Stimulated activated CD8-positive, alpha-beta memory T cell treated with anti-CD3 and anti-CD28 coated beads, Interleukin-4, amount 100 ng/mL, for 4 hours (primary cell): Measurements from ENCODE around the gene MXI1.
"Not testable (repeated sequence)": the region's sequence is repeated elsewhere in the genome, so short reads cannot be mapped to it uniquely, and the experiment has no call there.

Experiments used
- DNase-seq, 2 donors: peaks; one replicate each; pipeline ENCODE4 v3.0.0-alpha.2; 2020; ENCODE audit warnings: low read depth in 2 of 2, low spot score in 1 of 2

The MXI1 gene

DNA sequence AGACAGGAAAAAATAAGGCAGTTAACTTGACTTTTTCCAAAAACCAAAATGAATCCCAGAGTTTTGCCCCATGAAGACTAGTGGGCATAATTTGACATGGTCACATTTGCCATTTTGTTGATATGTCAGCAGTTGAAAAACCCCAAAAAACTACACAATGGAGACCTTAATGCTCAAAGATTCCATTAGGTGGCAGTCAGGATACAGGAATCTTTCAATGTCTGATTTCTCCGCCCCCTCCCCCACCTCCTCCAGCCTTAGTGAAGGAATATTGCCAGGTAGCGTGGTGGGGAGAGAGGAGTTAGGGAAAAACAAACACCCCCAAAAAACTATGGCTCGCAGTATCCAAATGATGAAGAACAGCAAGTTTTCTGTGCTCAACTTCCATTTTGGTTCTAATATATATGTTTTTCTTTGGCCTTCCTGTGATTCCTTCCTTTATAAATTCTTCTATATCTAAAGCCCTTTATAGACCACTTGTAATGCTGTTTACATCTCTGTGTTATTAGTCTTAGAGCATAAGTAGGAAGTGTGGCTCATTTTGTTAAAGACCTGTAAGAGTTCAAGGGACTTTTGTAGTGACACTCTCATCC is 104.0 kb downstream of the MXI1 start:
- no peak for DNase-seq

GRCh38 chr10:110312206-110312605 is 104.8 kb downstream of the MXI1 start:
- DNase-seq, result no peak

DNA sequence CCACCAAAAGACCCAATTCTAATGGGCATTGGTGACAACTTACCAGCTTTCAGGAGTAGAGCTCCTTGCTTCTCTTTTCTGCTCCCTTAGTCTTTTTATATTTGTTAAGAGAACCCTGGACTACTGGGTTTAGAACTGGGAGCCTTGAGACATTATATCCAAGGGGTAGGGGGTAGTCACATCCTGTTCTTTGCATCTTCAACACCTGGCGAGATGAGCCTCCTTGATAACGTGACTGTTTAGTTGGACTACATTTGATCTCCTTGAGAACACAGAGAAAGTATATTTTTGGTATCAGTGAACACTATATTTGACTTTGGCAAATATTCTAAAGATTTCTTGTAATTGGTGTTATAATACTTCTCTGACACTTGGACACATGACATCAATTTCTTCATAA is 106.3 kb downstream of the MXI1 start:
- DNase-seq, result no peak

DNA sequence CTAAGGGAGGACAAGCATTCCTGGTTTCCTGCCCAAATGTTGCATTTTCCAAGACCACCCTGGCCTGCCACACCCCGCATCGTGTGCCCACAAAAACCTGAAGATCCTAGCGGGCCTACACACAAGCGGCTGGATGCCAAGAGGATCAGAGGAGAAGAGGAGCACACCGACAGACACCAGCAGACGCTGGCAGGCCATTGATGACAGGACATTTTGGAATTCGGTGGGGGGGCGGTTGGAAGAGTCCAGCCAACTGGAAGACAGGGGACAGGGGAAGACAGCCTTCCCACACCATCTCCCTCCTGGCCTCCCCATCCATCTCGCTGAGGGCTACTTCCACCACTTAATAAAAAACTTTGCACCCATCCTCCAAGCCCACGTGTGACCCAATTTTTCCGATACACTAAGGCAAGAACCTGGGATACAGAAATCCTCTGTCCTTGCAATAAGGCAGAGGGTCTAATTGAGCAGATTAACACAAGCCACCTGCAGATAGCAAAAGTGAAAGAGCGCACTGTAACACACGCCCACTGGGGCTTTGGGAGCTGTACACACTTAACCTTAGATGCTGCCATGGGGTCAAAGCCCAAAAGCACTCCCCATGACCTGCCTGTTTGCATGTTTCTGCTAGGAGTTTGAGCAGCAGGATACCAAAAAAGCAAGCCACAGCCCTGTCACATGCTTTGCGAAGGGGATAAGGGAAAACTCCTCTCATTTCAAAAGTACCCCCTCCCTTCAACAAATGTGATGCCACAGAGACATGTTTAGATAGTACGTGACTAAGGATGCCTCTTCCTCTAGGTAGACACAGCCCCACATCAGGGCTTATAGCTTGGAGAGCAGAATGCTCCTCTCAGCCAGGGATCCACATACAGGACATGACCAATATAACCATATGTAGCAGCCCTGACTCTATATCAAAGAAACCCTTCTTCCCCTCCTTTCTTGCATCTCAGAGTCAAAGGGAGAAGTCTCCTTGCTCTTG is 110.8 kb downstream of the MXI1 start:
- no peak for DNase-seq

DNA sequence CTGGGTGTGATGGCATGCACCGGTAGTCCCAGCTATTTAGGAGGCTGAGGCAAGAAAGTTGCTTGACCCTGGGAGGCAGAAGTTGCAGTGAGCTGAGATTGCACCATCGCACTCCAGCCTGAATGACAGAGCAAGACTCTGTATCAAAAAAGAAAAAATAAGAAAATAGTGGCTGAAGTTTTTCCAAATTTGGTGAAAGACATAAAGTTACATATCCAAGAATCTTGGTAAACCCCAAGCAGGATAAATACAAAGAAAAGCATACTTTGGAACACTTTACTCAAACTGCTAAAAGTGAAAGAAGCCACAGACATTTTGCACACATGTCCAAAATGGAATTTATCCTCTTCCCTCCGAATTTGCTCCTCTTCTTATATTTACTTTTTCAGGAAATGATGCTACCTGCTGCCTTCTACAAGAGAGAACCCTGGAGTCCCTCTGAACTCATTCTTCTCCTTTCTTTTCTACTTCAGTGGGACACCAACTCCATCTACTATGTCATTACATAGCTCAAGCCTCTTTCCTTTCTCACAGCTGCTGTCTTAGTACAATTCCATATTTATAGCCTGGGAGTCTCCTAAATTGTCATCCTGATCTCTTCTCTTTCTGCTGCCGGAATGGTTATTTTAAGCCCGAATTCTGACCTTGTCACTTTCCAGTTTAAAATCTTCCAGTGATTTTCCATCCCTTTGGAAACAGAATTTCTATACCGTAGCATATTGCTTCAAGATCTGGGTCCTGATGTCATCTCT is 114.6 kb downstream of the MXI1 start:
- DNase-seq, result no peak

- no peak for DNase-seq
These were observed 116.1 kb downstream of the MXI1 start for GRCh38 chr10:110323503-110323902.

GRCh38 chr10:110324201-110324804 is 116.9 kb downstream of the MXI1 start:
- no peak for DNase-seq

DNA sequence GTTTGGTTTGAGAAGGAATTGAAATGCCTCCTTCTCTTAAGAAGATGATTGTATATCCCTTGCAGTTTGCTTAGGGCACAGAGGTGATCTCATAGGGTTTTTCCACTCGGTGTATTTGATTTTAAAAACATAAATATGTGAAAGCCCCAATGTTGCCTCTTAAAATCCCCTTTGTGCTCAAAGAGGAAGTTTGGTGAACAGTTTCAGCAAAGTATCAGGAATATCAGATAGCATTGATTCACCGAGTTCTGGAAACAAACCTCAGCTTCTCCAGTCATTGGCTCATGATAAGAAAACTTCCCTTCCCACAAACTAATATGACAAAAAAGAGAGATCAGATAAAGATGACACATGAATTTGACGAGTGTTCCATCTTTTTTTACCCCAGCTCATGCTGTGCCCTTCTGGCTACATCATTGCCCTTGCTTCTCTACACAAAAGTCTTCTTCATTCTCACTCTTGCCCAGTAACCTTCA is 117.4 kb downstream of the MXI1 start:
- no peak for DNase-seq

- no peak for DNase-seq
These were observed 119.1 kb downstream of the MXI1 start for GRCh38 chr10:110326351-110327032.

DNA sequence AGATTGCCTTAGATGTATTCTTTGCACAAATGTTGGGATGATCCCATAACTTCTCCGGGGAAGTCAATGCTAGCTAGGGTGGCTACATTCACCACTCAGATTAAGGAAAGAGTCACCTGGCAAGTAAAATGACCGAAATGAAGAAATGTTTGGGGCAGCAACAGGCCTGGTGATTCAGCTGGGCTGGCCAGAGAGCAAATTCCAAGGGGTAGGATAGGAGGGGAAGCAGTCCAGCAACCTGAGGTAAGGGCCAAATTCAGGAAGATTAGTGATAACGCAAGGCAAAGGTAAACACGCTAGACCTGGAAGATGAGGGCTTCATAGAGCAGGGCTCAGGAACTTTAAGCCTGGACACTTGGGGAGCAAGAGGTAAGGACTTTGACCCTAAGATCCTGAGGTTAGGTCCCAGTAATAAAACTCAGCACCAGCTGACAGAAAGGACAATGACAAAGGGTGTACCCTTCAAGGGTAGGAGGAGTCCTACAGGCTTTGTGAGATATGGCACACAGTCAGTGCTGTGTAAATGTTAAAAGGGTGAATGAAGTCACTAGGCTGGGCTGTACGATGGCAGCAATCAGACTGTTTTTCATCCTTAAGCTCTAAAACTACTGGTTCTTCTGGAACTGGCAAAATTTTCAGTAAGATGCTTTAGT is 120.0 kb downstream of the MXI1 start:
- DNase-seq, result no peak

GRCh38 chr10:110330675-110331074 is 123.3 kb downstream of the MXI1 start:
- no peak for DNase-seq

- DNase-seq, result not testable (repeated sequence)
These were observed 123.9 kb downstream of the MXI1 start for GRCh38 chr10:110331226-110331795.

GRCh38 chr10:110334061-110334656 is 126.8 kb downstream of the MXI1 start:
- DNase-seq, result no peak

- no peak for DNase-seq
These were observed 128.1 kb downstream of the MXI1 start for GRCh38 chr10:110335314-110336064.

GRCh38 chr10:110336111-110336721 is 128.8 kb downstream of the MXI1 start:
- DNase-seq, result no peak
